NCI-H2081 treated with DMSO at 0.1 percent for 48 hours (cell line): ENCODE data around the gene ENOX1.

Experiments
- DNase-seq: peaks from one replicate; lab custom pipeline; 2025; lab: John Stamatoyannopoulos, UW

Gene ENOX1

DNA sequence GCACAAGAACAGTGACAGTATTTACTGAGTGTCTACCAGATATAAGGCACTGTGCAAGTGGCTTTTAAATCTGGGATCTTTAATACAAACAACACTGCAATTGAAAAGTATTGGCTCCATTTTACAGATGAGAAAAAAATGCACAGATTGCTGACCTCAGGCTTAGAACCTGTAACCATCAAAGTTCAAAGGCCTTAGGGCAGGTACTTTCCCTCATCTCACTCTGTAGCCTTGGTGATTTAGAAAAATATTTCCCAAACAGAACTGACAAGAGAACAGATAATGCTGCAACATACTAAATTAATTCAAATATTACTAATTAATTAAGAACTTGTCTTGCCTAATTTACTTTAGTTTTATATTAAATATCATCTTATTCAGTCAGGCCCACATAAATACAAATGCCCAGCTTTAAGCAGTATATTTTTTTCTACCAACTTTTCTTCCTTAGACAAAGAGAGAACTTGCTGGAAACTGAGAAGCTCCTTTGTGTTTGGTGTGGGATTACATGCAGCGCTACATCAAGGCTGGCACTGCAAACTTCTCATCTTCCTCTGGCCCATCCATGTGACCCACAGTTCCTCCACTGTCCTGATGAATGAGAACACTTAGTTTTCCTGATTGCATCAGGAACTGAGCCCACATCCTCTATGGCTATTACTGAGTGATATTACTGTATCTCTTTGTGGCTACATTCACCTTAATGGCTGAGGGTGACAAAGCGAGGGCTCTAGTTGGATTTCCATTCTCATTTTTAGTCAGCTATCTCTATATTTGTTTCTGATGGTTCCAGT is 302.1 kb downstream of the ENOX1 start:
- no peak for DNase-seq

DNA sequence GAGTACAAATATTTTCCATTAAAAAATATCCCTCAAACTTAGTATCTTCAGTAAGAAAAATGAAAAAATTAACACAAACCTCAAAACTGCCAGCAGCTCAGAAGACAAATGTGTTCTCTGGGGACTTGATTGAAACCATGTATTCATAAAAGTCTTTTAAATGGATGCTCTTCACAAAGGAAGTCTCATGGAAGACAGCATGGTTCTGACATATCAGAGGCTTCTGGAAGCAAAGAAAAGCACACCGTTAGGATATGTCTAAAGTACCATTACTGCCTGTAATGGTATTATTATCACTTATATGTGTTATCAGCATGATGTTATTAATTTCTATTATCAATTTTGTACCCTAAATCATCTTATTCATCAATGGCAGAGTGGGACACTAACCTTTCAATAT is 302.8 kb downstream of the ENOX1 start:
- no peak for DNase-seq

DNA sequence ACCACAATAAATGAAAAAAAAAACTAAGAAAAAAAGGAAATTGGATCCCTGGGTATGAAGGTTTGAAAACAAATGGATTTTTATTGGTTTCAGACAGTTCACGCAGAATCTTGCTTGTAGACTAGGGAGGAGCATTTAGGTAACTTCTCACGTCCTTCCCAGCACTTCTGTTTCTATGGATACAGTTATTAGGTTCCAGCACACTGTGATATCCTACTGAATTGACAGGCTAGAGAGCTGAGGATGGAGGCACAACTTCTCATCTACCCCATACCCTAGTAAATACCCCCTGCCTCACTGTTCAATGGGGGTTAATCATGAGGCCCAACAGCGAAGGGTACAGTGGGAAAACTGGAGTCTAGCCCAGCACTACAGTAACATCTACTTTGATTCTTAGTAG is 304.1 kb downstream of the ENOX1 start:
- DNase-seq = no peak

DNA sequence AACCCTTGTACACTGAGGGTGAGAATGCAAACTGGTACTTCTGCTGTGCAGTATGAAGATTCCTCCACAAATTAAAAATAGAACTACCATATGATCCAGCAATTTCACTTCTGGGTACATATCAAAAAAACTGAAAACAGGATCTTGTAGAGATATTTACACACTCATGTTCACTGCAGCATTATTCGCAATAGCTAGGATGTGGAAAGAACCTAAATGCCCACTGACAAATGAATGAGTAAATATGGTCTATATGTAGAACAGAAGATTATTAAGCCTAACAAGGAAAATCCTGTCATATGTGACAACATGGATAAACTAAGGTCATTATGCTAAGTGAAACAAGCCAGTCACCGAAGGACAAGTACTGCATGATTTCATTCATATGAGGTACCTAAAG is 304.7 kb downstream of the ENOX1 start:
- no peak for DNase-seq

DNA sequence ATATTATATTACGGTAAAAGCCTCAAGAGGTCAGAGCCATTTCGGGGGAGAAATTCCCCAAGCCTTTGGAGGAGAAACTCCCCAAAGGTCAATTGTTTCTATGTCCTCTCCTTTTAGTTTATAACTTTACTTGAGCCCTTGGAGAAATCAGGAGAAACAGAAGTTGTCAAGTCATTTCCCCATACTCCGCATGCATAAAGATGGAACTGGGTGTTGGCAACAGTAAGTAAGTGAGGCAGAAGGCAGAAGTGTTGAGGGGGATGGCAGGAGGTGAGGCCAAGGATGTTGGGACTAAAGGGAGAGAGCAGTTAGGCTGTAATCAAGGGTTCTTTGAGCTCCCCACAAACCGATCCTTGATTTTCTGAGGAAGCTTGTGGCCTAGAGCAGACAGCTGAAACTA is 307.9 kb downstream of the ENOX1 start:
- DNase-seq = no peak

DNA sequence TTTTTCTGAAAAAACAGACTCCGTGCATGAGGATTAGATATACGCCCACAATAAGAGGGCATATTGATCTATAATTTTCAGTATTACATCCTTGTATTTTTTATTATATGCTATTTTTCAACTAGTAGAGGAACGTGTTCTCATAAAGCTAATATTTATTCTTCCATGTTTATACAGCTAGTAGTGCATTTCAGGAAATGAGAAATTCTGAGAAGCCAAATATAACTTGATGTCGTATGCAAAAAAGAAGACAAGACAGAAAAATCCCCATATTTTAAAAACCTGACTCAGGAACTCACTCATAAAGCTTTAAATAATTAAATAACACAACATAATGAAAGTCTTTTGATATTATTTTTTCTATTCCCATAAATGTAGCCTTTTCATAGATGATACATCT is 308.6 kb downstream of the ENOX1 start:
- no peak for DNase-seq

DNA sequence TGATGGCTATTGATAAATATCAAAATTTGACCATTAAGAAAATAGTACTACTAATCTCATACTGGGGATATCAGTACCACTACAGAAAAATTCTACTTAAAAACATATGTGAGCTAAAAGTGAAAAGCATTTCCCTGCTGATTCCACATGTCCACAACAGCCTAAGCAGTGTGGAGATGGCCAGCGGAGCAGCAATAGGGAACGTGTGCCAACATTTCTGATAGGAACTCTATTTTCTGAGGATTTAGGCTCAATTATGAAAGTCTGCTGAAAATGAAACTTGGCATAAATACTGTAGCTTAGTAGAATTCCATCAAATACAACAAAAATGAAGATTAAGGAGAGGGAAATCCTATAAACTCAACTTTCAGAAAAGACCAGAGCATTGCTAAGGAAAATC is 311.6 kb downstream of the ENOX1 start:
- DNase-seq = no peak

DNA sequence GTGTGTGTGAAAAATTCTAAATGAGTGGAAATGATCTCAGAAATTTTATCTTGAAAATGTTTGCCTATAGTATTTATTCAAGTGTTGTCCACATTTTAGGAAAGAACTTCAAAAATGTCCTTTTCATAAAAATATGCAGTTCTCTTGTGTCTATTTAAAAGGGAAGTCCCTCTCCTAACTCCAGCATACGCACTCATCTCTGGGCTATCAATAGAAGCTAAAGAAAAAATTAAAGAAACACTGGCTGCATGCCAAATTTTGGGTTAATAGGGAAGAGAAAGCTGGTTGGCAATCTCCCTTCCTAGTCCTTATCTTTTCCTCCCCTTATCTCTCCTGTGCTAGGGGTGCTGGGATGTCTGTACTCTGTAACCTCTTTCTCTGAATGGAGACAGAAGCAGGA is 313.3 kb downstream of the ENOX1 start:
- no peak for DNase-seq

DNA sequence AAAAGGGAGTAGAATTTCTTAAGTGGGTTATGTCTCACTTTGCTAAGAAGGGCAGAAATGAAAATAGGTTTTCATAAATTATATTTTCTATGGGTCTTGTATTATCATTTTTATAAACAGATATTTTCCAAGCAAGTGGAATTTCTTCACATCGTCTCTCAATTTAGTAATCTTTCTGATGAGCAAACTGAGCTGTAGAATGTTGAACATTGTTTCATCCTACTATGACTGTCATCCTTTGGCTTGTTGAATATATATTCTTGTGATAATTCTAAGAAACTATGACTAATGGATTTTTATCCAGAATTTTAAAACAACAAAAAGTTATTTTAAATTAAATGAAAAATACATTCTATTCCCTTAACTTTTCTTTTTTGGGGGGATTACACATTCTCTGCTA is 313.8 kb downstream of the ENOX1 start:
- DNase-seq = no peak

DNA sequence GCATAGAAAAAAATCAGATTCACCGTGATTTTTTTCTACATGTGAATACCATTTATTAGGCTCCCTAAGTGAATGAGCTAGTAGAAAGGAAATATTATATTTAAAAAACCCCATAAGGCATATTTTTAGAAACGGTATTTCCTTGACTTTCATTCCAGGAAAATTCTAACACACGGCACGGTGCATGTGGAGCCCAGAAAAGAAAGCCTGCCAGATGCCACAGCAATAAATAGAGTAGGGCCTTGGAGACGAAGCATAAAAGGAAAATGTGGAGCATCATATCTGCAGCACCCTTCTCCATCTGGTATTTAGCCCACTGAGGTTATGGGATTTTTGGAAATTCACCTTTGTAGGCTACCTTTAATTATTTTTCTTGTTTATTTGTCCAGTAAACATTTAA is 314.4 kb downstream of the ENOX1 start:
- no peak for DNase-seq

DNA sequence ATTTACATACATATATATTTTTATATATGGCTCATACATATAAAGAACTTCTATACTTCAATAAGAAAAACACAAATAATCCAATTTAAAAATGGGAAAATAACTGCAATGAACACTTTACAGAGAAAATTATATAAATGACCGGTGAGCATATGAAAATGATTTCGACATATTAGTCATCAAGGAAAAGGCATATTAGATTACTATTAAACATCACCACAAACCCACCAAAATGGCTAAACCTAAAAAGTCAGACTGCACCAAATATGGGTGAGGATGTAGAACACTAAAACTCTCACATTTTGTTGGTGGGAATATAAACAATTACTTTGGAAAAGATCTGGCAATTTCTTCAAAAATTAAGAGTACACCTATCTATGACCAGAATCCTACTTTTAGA is 316.2 kb downstream of the ENOX1 start:
- DNase-seq = no peak

DNA sequence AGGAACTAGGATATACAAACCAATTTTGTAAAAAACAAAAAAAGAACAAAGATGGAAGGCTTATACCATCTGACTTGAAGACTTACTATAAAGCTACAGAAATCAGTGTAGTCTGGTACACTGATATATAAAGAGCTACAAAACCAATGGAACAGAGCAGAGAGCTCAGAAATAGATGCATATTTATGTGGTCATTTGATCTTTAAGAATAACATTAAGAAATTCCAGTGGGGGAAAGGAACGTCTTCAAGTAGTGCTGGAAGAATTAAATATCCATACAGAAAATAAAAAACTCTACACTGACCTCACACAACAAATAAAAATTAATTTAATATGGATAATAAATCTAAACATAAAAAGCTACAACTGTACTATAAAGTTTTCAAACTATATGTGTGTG is 317.0 kb downstream of the ENOX1 start:
- DNase-seq = no peak

DNA sequence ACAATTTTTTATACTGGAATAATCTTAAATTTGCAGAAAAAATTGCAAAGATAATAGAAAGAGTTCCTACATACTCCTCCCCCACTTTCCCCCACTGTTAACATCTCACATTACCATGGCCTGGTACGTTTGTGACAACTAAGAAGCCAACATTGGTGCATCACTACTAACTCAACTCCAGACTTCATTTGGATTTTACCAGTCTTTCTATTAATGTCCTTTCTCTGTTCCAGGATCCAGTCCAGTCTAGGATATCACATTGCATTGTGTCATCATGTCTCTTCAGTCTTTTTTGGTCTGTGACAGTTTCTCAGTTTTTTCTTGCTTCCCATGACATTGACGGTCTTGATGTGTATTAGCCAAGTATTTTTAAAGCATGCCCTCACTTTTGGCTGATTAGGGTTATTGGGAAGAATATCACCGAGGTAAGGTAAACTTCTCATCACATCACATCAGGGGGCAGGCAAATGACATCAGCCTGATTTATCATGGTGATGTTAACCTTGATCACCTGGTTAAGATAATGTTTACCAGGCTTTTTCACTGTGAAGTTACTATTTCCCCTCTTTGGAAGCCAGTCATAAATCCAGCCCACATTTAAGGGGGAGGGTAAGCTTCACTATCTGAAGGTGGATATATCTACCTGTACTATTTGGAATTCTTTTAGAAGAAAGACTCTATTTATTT is 322.1 kb downstream of the ENOX1 start:
- no peak for DNase-seq

DNA sequence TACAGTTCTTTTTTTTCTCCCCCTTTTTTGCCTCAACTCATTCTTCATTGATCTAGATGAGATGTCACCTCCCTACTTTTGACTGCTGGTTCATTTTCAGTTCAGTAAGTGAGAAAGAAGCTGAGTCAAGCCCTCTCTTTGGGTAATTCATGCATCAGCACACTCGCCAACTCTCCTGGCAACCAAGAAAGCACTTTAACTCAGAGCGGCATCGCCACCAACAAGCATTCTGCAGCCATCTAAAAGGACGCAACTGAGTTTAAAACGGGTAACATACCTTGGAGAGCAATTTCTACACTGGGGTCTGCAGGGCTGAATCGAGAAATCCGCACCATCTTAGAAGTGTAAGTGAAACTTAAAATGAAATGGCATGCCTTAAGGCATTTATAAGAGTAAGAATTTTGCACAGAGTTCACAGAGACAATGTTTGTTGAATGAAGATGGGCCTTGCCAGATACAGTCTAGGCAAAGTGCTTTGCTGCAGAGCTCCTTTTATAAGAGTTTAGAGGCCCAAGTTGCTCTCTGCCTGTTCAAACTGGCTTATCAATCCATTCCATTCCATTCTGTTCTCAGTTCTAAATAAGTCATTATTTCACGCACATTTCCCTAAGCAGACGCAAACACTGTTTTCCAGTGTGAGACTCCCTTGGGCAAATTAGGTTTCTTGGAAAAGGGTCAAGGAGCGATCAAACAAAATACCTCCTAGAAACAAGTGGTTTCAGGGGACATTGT is 338.0 kb downstream of the ENOX1 start:
- no peak for DNase-seq

DNA sequence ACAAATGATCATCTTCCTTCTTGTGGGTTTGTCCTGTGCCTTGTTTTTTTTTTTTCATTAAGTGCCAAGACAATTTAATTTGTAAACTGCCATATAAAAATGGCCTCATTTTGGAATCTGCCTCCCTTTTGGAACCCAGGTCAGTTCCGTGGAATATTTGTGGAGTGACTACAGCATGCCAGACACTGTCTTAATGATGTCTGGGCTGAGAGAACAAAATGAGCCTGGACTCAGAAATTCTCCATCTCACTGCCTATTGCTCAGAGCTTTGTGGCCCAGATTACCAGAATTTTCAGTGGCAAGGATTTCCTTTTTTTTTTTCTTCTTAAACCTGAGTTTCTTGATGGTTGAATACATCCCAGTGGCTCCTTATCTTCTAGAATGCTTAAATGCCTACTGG is 340.6 kb downstream of the ENOX1 start:
- no peak for DNase-seq

DNA sequence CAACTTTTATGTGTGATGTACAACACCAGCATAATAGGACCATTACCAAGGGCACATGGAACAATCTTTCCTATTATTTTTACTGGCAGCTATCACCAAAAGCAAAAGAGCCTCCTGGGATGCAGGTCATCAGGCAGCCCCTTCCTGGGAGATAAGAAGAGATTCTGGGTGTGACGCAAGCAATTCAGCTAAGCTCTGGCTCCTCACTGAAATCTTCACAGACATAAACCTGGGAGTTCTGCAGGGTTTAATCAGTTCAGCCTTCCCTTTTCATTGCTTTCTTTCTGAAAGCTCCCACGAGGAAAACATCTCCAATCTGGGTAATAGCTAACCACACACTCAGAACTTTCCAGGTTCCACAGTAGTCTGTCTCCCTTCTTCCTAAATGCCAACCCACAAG is 341.1 kb downstream of the ENOX1 start:
- no peak for DNase-seq

DNA sequence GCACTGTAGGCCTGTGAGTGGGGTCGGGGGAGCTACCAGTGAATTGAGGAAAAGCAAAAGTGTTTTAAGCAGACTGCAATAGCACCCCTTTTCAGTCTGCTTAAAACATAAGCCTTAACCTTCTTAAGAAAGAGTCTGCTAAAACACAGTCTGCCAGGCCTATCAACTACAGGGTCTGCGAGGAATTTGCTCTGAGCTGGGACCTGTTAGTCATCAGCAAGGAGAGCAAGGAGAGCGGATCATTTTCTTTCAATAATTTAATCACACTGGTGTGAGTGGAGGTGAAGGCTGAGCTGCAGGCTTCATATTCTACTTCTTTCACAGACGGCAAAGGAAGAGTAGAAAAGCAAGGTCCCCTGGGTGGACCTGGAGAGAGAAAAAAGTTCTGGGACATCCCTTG is 342.7 kb downstream of the ENOX1 start:
- DNase-seq = no peak

DNA sequence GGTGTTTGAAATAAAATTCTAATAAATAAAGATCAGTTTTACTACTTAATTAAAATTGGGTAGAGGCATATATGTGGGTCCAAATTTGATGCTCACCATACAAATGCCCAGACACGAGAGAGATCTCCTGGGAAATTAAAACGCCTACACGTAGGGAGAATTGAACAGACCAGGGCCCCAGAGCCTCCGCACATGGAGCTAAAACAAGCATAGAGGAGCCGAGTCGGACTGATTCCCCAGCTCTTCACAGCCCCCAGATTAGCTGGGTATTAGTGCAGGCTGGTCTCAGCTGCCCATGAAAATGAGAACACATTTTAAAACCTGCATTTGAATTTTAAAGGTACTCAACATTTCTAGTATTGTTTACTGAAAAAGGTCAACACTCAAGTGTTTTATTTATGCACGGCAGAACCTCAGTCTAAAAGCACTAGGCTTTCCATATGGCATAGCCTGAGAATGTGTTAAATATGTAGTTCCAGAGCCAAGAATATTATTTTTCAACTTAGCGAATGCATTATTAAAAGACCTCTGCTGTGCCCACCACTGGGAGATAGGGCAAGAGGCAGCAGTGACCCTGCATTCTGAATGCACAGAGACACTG is 344.8 kb downstream of the ENOX1 start:
- DNase-seq = no peak

DNA sequence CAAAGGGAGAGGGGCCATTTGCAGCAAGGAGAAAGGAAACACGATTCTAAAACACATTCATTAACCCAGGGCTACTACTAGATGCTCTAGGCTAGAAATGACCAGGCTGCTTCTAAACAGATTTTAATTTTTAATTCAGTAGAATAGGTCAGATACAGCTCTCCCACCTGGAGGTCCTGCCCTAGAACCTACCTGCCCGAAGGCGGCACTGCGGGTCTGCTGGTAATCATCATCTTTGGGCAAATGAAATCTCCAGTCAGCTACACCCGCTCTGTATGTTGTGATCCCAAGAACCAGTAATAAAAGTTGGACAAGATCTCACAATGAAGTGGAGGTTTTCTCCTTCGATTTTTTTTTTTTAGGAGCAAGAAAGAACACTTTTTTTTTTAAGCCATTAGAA is 345.3 kb downstream of the ENOX1 start:
- no peak for DNase-seq

DNA sequence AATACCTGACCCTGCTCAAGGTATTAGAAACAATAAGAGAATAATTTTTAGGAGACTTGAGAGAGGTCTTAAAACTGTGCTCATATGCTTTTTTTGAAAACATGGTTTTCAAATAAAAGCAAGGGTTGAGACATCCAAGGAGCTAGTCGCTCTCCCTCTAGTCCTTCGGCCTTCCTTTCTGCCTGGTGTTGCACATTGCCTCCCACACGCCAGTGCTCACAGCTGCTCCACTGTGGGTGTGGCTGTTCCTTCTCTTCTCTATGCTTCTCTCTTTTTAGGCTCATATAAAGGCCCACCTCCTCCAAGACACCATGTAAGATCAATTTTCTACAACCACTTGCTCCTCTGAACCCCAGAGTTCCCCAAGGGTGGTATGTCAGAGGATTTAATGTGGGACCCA is 352.6 kb downstream of the ENOX1 start:
- no peak for DNase-seq

DNA sequence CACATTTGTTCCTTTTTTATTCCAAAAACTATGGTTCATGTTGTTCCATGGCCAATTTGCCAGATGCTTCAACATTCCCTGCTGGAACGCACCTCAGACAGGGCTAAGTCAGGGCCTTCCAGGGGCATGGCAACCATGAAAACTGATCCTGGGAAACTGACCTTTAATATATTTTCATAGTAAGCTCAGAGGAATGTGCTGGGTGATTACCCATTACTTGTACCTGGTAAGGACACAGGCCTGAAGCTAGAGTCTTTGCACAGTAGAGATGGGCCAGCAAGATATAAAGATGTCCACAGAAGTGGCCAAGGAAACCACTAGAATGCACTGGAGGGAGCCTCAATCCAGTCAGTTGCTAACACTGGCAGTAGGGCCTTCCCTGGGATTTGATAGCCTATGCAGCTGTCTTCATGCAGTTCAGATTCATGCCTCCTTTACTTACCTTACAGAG is 353.1 kb downstream of the ENOX1 start:
- no peak for DNase-seq

DNA sequence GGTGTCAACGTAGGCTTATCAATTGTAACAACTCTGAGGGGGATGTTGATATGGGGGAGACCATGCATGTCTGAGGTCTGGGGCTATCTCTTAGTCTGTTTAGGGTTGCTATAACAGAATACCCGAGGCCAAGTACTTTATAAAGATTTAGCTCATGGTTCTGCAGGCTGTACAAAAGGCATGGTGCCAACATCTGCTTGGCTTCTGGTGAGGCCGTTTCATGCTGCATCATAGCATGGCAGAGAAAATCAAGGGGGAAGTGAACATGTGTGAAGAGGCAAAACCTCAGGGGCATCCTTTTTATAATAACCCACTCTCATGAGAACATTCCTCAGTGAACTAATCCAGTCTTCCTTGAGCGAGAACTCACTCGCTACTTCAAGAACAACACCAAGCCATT is 353.8 kb downstream of the ENOX1 start:
- DNase-seq = no peak

DNA sequence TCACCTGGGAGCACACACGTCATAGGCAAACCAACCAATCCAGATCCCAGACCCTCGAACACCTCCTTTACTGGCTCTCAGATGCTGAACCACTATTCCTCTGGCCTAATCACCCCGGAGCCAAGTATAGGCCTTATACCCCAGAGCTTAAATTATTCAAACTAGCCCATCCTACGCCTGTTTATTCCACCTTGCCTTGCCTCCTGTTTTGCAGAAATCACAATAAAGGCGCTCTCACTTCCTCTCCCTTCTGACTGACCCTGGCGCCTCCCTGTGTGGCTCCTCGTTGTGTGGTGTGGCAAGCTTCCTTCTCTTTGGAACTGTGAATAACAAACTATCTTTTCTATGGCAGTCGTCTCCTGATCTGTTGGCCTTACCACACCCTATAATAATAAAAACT is 354.9 kb downstream of the ENOX1 start:
- DNase-seq = no peak
